ENCODE data around the gene SPTB.

Gene SPTB

GRCh38 chr14:64919618-64920017 is 39.9 kb upstream of the SPTB start:
- Histone ChIP-seq H3K27me3 (ENCODE audit: control insufficient read depth, low read length) (no peaks in the 10 kb centered on the region), H3K9me2 (replicated peaks; ENCODE audit: control insufficient read depth, low read length) (no peaks in the 10 kb centered on the region), H3K9me3 (ENCODE audit: control insufficient read depth, insufficient read depth, low read length) (no peaks in the 10 kb centered on the region), H3K27ac (ENCODE audit: low read depth, low read length) (no peak overlapping the region), H3K79me2 (ENCODE audit: control insufficient read depth, low read length) (peaks cover 82% of the 10 kb centered on the region), H4K20me1 (ENCODE audit: control insufficient read depth, insufficient read depth, low read depth, low read length) (peaks cover 17% of the 10 kb centered on the region), H3K4me1 (ENCODE audit: control insufficient read depth, low read length) (peaks cover 13% of the 10 kb centered on the region), H3K36me3 (ENCODE audit: control insufficient read depth, low read length) (peaks cover 54% of the 10 kb centered on the region), H3K4me2 (ENCODE audit: low read length) (no peak overlapping the region), H3K4me3 (ENCODE audit: low read length) (no peak overlapping the region), H3F3A (ENCODE audit: control insufficient read depth, insufficient read depth) (no peaks in the 10 kb centered on the region; the same call in 1 of the 2 replicates)
- TF ChIP-seq, protein P1, sequence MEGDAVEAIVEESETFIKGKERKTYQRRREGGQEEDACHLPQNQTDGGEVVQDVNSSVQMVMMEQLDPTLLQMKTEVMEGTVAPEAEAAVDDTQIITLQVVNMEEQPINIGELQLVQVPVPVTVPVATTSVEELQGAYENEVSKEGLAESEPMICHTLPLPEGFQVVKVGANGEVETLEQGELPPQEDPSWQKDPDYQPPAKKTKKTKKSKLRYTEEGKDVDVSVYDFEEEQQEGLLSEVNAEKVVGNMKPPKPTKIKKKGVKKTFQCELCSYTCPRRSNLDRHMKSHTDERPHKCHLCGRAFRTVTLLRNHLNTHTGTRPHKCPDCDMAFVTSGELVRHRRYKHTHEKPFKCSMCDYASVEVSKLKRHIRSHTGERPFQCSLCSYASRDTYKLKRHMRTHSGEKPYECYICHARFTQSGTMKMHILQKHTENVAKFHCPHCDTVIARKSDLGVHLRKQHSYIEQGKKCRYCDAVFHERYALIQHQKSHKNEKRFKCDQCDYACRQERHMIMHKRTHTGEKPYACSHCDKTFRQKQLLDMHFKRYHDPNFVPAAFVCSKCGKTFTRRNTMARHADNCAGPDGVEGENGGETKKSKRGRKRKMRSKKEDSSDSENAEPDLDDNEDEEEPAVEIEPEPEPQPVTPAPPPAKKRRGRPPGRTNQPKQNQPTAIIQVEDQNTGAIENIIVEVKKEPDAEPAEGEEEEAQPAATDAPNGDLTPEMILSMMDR (IDR thresholded peaks at IDR 0.05; ENCODE audit: low read depth, low read length, poor library complexity, severe bottlenecking): no peak
- TF ChIP-seq EZH2phosphoT487 (IDR thresholded peaks at IDR 0.05; ENCODE audit: borderline replicate concordance, low read length): no peak

DNA sequence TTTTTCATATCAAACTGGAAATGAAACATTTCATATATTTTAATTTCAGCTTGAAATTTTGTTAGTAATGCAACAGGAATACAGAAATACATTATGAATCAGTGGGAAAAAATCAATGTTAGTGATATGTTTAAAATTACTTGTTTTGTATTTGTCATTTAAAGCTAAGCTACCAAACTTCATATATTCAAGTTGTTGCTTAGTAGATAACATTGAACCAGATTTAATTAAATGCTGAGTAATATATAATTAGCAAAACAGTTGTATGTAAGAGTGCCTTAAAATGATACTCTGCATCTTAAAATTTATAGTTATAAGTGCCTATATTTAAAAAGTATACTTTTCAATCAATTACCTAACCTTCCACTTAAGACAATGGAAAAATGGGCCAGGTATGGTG is 39.5 kb upstream of the SPTB start:
- H3K4me2 ChIP-seq (ENCODE audit: low read length): no peak overlapping the region
- no peak overlapping the region for H3K4me3 ChIP-seq (ENCODE audit: low read length)
- H3K36me3 ChIP-seq (ENCODE audit: control insufficient read depth, low read length): peaks cover 53% of the 10 kb centered on the region
- TF ChIP-seq, protein P1 (IDR thresholded peaks at IDR 0.05; ENCODE audit: low read depth, low read length, poor library complexity, severe bottlenecking): no peak
- TF ChIP-seq EZH2phosphoT487 (IDR thresholded peaks at IDR 0.05; ENCODE audit: borderline replicate concordance, low read length): no peak
- peaks cover 17% of the 10 kb centered on the region for H4K20me1 ChIP-seq (ENCODE audit: control insufficient read depth, insufficient read depth, low read depth, low read length)
- no peaks in the 10 kb centered on the region for H3K9me2 ChIP-seq (replicated peaks; ENCODE audit: control insufficient read depth, low read length)
- no peak overlapping the region for H3K27ac ChIP-seq (ENCODE audit: low read depth, low read length)
- H3K4me1 ChIP-seq (ENCODE audit: control insufficient read depth, low read length): peaks cover 13% of the 10 kb centered on the region
- H3K79me2 ChIP-seq (ENCODE audit: control insufficient read depth, low read length): peaks cover 86% of the 10 kb centered on the region
- no peaks in the 10 kb centered on the region for H3K9me3 ChIP-seq (ENCODE audit: control insufficient read depth, insufficient read depth, low read length)
- H3K27me3 ChIP-seq (ENCODE audit: control insufficient read depth, low read length): no peaks in the 10 kb centered on the region
- H3F3A ChIP-seq (ENCODE audit: control insufficient read depth, insufficient read depth): no peaks in the 10 kb centered on the region; the same call in 1 of the 2 replicates

DNA sequence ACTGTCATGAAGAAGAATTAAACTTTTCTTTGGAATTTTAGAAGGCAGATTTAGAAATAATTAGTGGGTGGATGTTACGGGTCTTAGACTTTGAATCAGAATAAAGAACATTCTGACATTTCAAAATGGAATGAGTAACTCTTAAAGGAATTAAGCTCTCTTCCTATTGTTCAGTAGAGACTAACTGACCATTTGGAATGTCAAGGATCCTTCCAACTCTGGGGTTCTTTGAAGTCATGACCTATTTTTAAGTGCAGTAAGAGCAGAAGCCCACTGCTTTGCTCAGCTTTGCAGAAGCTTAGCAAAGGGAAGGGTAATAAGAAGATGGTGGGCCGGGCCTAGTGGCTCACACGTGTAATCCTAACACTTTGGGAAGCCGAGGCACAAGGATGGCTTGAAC is 38.5 kb upstream of the SPTB start:
- H3K4me2 ChIP-seq (ENCODE audit: low read length): no peak overlapping the region
- no peaks in the 10 kb centered on the region for H3K9me3 ChIP-seq (ENCODE audit: control insufficient read depth, insufficient read depth, low read length)
- peaks cover 47% of the 10 kb centered on the region for H3K36me3 ChIP-seq (ENCODE audit: control insufficient read depth, low read length)
- H4K20me1 ChIP-seq (ENCODE audit: control insufficient read depth, insufficient read depth, low read depth, low read length): peaks cover 17% of the 10 kb centered on the region
- H3K27me3 ChIP-seq (ENCODE audit: control insufficient read depth, low read length): no peaks in the 10 kb centered on the region
- TF ChIP-seq, protein P1 (IDR thresholded peaks at IDR 0.05; ENCODE audit: low read depth, low read length, poor library complexity, severe bottlenecking): no peak
- TF ChIP-seq EZH2phosphoT487 (IDR thresholded peaks at IDR 0.05; ENCODE audit: borderline replicate concordance, low read length): no peak
- H3K4me1 ChIP-seq (ENCODE audit: control insufficient read depth, low read length): peaks cover 19% of the 10 kb centered on the region
- no peaks in the 10 kb centered on the region for H3F3A ChIP-seq (ENCODE audit: control insufficient read depth, insufficient read depth)
- no peak overlapping the region for H3K27ac ChIP-seq (ENCODE audit: low read depth, low read length)
- peaks cover 88% of the 10 kb centered on the region for H3K79me2 ChIP-seq (ENCODE audit: control insufficient read depth, low read length)
- H3K4me3 ChIP-seq (ENCODE audit: low read length): no peak overlapping the region
- H3K9me2 ChIP-seq (replicated peaks; ENCODE audit: control insufficient read depth, low read length): no peaks in the 10 kb centered on the region

Data from DOHH2 (cell line).